Mononuclear cell (primary cell): ENCODE data around the gene HIGD1B. TPM values are rescaled to one million over a fixed set of nuclear protein-coding genes. Genes with fewer than 3 reads are reported as not detected.

ENCODE experiments used
- H3K27me3 ChIP-seq: 2 replicates; pipeline ENCODE4 v1.6.0; 2011; ENCODE audit warnings: low read length, control low read depth; ENCODE audit not compliant: insufficient read depth
- H3K4me1 ChIP-seq: 2 replicates; pipeline ENCODE4 v1.5.1; 2011; ENCODE audit warnings: mild to moderate bottlenecking, low read length, control low read depth; ENCODE audit not compliant: insufficient read depth
- H3K4me3 ChIP-seq: 2 replicates; pipeline ENCODE4 v1.5.1; 2011; ENCODE audit warnings: mild to moderate bottlenecking, low read length, moderate library complexity
- H3K9me3 ChIP-seq: 2 replicates; pipeline ENCODE4 v1.5.1; 2011; ENCODE audit warnings: low read depth, mild to moderate bottlenecking, control low read depth, low read length
- total RNA-seq: library from RNA; depleted of rRNA; stranded (reverse); fragments of >200 nt; gene quantifications from one replicate; pipeline ENCODE4 v1.2.3, GENCODE V29; 2012

The HIGD1B gene
- total RNA-seq, 1 donor = not detected

DNA sequence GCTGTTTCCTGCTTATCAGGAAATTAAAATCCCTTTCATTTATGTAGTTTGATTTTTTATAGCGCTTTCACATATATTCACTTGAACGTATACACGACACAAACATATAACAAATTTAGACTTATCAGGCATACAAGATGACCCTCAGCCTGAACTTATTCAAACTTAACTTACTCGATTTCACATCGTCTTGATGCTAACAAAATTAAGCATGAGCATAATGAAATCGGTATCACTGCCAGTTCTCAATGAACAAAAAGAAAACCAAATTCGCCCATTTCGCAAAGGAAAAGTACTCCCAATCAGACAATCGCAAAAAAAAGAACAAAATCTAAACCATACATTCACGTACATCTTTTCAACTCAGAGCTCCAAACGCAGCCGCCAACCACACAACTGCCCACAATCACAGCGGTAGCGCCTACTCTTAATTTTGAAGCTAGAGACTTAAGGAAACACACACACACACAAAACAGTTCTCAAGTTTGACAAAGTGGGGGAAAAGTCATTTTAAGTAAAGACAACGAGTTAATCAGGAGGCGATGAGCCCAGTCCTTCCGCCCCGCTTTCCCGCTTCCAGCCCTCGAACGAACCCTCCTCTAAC lies 18.7 kb upstream of the HIGD1B start:
- Histone ChIP-seq H3K27me3 (peaks cover 67% of the 10 kb centered on the region), H3K4me3 (no peak overlapping the region), H3K4me1 (peaks cover 17% of the 10 kb centered on the region), H3K9me3 (no peaks in the 10 kb centered on the region)

- Histone ChIP-seq H3K27me3 (peaks cover 65% of the 10 kb centered on the region), H3K4me3 (peak within 1 kb of the TSS; percentile 3)
Observed at GRCh38 chr17:44829523-44830358, 17.9 kb upstream of the HIGD1B start, which contains the start of gene GJC1. GJC1 (minus strand) TSS chr17:44830287; CDS start chr17:44805817, 24,470 bp downstream.

DNA sequence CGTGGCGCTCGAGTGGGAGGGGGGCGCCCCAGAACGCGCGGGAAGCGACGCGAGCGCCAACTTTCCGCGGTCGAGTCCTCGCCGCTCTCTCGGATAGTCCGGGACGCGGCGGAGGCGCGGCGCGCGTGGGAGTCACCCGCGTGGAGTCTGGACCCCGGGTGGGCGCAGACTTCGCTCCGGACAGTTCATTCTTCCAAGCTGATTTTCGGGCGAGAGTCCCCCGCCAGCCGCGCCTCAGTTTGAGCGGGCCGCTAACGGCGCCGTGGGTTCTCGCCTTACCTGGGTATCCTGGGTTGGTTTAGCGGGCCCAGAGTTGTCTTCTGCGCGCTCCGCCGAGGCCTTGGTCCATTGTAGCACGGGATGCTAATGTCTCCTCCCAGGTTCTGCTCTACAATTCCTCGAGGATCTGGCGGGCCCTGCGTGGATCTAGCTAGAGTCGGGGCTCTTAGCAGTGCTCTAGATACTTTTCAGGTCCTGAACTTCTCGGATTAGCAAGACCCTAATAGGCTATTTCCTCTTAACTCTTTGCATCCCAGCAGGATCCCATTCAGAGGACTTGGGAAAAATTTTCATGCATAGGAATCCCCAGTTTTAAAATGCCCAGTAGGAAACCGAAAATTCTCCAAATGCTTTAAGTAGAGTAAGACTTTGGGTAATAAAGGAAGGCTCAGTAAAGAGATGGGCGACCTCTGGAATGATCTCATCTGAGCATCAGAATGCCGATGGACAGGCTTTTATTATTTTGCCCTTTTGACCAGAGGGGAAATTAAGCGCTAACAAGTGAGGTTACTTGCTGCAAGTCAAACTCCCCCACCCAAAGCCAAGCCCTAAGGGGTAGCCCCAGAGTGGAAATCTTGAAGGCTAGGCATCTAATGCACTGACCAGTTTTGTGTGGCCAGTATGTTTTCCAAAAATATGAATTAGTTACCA lies 17.1 kb upstream of the HIGD1B start:
- no peaks in the 10 kb centered on the region for H3K9me3 ChIP-seq
- peaks cover 62% of the 10 kb centered on the region for H3K27me3 ChIP-seq
- H3K4me1 ChIP-seq = peaks cover 17% of the 10 kb centered on the region
- H3K4me3 ChIP-seq = no peak overlapping the region

More at GRCh38 chr17:44829523-44830358, 17.9 kb upstream of the HIGD1B start, which contains the start of gene GJC1:
- Histone ChIP-seq H3K4me1 (peaks cover 17% of the 10 kb centered on the region), H3K9me3 (no peaks in the 10 kb centered on the region)

DNA sequence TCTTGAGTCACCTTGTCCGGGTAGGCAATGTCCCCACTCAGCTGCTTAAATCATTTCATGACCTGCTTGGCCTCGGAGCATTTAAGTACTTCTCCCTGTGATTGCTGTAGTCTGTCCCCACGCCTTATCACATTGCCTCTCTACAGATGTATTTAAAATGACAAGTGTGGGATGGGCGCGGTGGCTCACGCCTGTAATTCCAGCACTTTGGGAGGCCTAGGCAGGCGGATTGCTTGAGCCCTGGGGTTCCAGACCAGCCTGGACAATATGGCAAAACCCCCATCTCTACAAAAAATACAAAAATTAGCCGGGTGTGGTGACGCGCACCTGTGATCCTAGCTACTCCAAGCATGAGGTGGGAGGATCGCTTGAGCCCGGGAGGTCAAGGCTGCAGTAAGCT lies 16.3 kb upstream of the HIGD1B start:
- Histone ChIP-seq H3K27me3 (peaks cover 54% of the 10 kb centered on the region), H3K4me1 (peaks cover 17% of the 10 kb centered on the region), H3K9me3 (no peaks in the 10 kb centered on the region), H3K4me3 (no peak overlapping the region)

GRCh38 chr17:44832805-44833204 lies 14.9 kb upstream of the HIGD1B start:
- Histone ChIP-seq H3K9me3 (no peaks in the 10 kb centered on the region), H3K27me3 (peaks cover 40% of the 10 kb centered on the region), H3K4me3 (no peak overlapping the region), H3K4me1 (peaks cover 17% of the 10 kb centered on the region)

GRCh38 chr17:44837196-44837595 lies 10.5 kb upstream of the HIGD1B start:
- Histone ChIP-seq H3K9me3 (no peaks in the 10 kb centered on the region), H3K4me3 (no peak overlapping the region), H3K4me1 (no peaks in the 10 kb centered on the region), H3K27me3 (peaks cover 5% of the 10 kb centered on the region)

DNA sequence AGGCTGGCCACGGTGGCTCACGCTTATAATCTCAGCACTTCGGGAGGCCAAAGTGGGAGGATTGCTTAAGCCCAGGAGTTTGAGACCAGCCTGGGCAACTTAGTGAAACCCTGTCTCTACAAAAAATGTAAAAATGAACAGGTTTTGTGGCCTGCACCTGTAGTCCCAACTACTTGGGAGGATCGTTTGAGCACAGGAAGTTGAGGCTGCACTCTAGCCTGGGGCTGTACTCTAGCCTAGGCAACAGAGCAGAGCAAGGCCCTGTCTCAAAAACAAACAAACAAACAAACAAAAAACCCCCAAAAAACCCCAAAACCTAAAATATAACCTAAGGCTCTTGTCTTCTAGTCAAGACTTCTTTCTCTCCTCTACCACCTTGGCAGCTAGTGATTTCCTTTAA lies 7.4 kb upstream of the HIGD1B start:
- no peaks in the 10 kb centered on the region for H3K4me1 ChIP-seq
- H3K9me3 ChIP-seq = no peaks in the 10 kb centered on the region
- H3K4me3 ChIP-seq = no peak overlapping the region

GRCh38 chr17:44840936-44841335 lies 6.7 kb upstream of the HIGD1B start:
- Histone ChIP-seq H3K4me3 (no peak overlapping the region), H3K27me3 (no peaks in the 10 kb centered on the region), H3K4me1 (no peaks in the 10 kb centered on the region), H3K9me3 (no peaks in the 10 kb centered on the region)

More for the DNA sequence above, 7.4 kb upstream of the HIGD1B start:
- H3K27me3 ChIP-seq = no peaks in the 10 kb centered on the region

DNA sequence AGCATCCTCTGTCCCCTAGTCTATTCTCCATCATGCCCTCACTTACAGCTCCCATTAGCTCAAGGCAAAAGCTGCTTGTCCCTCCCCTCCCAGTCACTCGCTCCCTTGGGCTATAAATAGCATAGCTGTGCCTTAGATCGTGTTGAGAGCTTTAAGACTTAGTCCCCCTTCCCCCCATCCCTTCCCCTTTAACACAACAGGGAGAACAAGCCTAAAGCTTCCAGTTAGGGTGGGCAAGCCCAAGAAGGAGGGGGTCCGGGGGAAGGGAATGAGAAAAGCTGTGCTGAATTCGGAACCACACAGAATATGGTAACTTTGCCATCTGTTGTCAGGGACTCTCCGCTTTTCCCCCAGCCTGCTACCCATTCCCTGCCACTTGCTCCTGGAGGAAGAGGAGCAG lies 4.9 kb upstream of the HIGD1B start:
- Histone ChIP-seq H3K9me3 (no peaks in the 10 kb centered on the region), H3K4me1 (no peaks in the 10 kb centered on the region), H3K4me3 (no peak overlapping the region), H3K27me3 (no peaks in the 10 kb centered on the region)

GRCh38 chr17:44844390-44844830 lies 3.3 kb upstream of the HIGD1B start:
- H3K4me3 ChIP-seq = no peak overlapping the region
- no peaks in the 10 kb centered on the region for H3K27me3 ChIP-seq
- H3K9me3 ChIP-seq = no peaks in the 10 kb centered on the region
- H3K4me1 ChIP-seq = no peaks in the 10 kb centered on the region

DNA sequence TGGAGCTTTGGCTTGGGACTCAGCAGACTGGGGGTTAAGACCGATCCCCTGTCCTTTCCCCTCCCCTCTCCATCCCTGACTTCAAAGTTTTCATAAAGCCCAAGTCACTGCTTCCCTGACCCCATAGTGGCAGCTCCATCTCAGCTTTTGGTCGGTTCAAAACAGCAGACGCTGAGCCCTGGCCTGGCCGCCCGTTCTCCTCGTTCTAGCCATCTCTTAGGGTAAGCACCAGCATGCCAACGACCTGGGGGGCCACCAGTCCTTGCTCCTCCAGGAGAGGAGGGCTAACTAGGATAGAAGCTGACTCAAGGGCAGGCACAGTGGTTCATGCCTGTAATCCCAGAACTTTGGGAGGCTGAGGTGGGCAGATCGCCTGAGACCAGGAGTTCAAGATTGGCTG lies 1.5 kb upstream of the HIGD1B start:
- Histone ChIP-seq H3K9me3 (no peaks in the 10 kb centered on the region), H3K4me3 (no peak overlapping the region), H3K4me1 (no peaks in the 10 kb centered on the region), H3K27me3 (no peaks in the 10 kb centered on the region)

DNA sequence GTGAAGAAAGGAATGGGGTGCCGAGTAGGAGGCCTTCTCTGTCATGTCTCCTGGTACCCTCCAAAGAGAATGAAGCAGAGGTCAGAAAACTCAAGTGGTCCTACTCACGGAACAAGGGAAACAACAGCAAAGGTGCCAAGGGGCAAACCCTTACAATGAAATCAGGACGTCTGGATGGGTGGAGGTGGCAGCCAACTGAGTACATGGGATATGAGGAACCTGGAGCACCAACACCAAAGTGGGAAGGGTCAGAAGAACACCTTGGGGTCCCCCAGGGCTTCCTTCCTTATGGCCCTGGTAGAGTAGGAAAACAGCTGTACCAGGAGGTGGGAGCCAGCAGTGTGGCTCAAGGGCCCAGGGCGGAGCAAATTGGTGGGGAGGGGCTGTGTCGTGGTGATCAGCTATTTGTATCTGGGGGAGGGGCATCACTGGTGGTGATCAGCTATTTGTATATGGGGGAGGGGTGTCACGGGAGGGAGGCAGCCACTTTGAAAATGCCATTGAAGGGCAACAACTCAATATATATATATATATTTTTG lies 643 bp downstream of the HIGD1B start:
- H3K4me3 ChIP-seq = no peak overlapping the region
- no peaks in the 10 kb centered on the region for H3K27me3 ChIP-seq
- H3K9me3 ChIP-seq = no peaks in the 10 kb centered on the region
- no peaks in the 10 kb centered on the region for H3K4me1 ChIP-seq

- Histone ChIP-seq H3K4me1 (no peaks in the 10 kb centered on the region), H3K27me3 (no peaks in the 10 kb centered on the region), H3K9me3 (no peaks in the 10 kb centered on the region), H3K4me3 (no peak overlapping the region)
Observed at GRCh38 chr17:44848961-44849489, 1.3 kb downstream of the HIGD1B start.

DNA sequence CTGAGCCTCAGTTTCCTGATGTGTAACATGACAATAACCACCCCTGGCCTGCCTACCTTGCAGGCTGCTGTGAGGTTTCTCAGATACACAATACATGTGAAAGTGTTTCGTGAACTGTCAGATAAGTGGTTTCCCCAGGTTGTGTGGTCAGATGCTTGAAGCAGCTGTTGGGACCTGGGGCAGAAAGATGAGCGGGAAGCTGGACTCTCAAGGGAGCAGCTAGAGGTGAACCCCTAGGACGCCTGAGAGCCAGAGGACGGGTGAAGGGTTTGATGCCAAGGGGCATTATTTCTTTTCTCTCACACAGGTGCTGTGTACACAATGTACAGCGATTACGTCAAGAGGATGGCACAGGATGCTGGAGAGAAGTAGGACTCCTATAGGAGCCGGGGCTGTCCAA lies 2.3 kb downstream of the HIGD1B start:
- no peak overlapping the region for H3K4me3 ChIP-seq
- no peaks in the 10 kb centered on the region for H3K9me3 ChIP-seq
- H3K4me1 ChIP-seq = no peaks in the 10 kb centered on the region
- no peaks in the 10 kb centered on the region for H3K27me3 ChIP-seq
